ENCODE data around the gene ATF7. TPM values are rescaled to one million over a fixed set of nuclear protein-coding genes. Genes with fewer than 3 reads are reported as not detected.

The ATF7 gene
- total RNA-seq, 1 donor from 2014 or later, result 12.7 TPM

DNA sequence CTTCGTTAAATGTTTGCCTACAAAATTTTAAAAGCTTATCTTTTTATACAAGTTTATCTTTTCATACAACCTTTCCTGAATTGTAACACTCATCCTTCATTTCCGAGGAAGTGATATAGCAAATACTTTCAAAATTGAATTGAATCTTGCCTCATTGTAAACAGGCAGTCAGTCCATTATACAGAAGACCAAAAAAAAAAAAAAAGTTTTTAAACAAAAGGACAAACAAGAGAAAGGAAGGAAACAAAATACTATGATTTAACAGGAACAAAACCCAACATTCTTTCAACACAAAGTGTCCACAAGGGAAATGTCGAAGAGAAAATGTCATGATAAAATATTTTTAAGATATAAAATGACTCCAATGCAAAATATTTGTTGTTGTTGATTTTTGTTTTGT is 8.5 kb downstream of the ATF7 start:
- Histone ChIP-seq H3K9me3 (ENCODE audit: low read depth) (no peaks in the 10 kb centered on the region), H3F3A (ENCODE audit: low read depth) (peaks cover 11% of the 10 kb centered on the region), H4K20me1 (ENCODE audit: low read depth) (no peaks in the 10 kb centered on the region), H3K9ac (no peak overlapping the region), H3K4me2 (no peak overlapping the region), H3K27ac (no peak overlapping the region), H3K79me2 (ENCODE audit: low read depth) (peaks cover 84% of the 10 kb centered on the region), H3K27me3 (no peaks in the 10 kb centered on the region), H3K36me3 (no peaks in the 10 kb centered on the region), H3K4me1 (no peaks in the 10 kb centered on the region), H2AFZ (replicated peaks) (no peak overlapping the region), H3K4me3 (no peak overlapping the region)
- Mint-ChIP-seq H3K27me3 (ENCODE audit: insufficient read depth, low read depth) (no peaks in the 10 kb centered on the region), H3K4me1 (no peaks in the 10 kb centered on the region), H3K9me3 (no peaks in the 10 kb centered on the region), H3K4me3 (no peak overlapping the region), H3K36me3 (peaks cover 7% of the 10 kb centered on the region), H3K27ac (no peak overlapping the region)
- no peak for DNase-seq (ENCODE audit: low spot score)
- TF ChIP-seq EZH2phosphoT487 (IDR thresholded peaks at IDR 0.05) (no peak), EZH2 (IDR thresholded peaks at IDR 0.05) (no peak)
- TF ChIP-seq, protein P1, sequence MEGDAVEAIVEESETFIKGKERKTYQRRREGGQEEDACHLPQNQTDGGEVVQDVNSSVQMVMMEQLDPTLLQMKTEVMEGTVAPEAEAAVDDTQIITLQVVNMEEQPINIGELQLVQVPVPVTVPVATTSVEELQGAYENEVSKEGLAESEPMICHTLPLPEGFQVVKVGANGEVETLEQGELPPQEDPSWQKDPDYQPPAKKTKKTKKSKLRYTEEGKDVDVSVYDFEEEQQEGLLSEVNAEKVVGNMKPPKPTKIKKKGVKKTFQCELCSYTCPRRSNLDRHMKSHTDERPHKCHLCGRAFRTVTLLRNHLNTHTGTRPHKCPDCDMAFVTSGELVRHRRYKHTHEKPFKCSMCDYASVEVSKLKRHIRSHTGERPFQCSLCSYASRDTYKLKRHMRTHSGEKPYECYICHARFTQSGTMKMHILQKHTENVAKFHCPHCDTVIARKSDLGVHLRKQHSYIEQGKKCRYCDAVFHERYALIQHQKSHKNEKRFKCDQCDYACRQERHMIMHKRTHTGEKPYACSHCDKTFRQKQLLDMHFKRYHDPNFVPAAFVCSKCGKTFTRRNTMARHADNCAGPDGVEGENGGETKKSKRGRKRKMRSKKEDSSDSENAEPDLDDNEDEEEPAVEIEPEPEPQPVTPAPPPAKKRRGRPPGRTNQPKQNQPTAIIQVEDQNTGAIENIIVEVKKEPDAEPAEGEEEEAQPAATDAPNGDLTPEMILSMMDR (IDR thresholded peaks at IDR 0.05), result no peak

GRCh38 chr12:53616950-53617349 is 9.2 kb downstream of the ATF7 start:
- H4K20me1 ChIP-seq (ENCODE audit: low read depth), result no peaks in the 10 kb centered on the region
- no peak overlapping the region for H2AFZ ChIP-seq (replicated peaks)
- no peaks in the 10 kb centered on the region for H3K9me3 Mint-ChIP-seq
- no peak for TF ChIP-seq EZH2phosphoT487 (IDR thresholded peaks at IDR 0.05)
- no peak for TF ChIP-seq EZH2 (IDR thresholded peaks at IDR 0.05)
- TF ChIP-seq, protein P1 (IDR thresholded peaks at IDR 0.05), result no peak
- no peak overlapping the region for H3K27ac ChIP-seq
- H3K4me3 ChIP-seq, result no peak overlapping the region
- H3K79me2 ChIP-seq (ENCODE audit: low read depth), result peaks cover 83% of the 10 kb centered on the region
- H3K27me3 Mint-ChIP-seq (ENCODE audit: insufficient read depth, low read depth), result no peaks in the 10 kb centered on the region
- no peaks in the 10 kb centered on the region for H3K27me3 ChIP-seq
- no peak overlapping the region for H3K27ac Mint-ChIP-seq
- H3K4me1 Mint-ChIP-seq, result no peaks in the 10 kb centered on the region
- H3K4me2 ChIP-seq, result no peak overlapping the region
- H3K9ac ChIP-seq, result no peak overlapping the region
- H3K36me3 Mint-ChIP-seq, result peaks cover 7% of the 10 kb centered on the region
- no peaks in the 10 kb centered on the region for H3K4me1 ChIP-seq
- no peaks in the 10 kb centered on the region for H3K36me3 ChIP-seq
- H3F3A ChIP-seq (ENCODE audit: low read depth), result peaks cover 11% of the 10 kb centered on the region
- DNase-seq (ENCODE audit: low spot score), result no peak
- H3K4me3 Mint-ChIP-seq, result no peak overlapping the region
- H3K9me3 ChIP-seq (ENCODE audit: low read depth), result no peaks in the 10 kb centered on the region

DNA sequence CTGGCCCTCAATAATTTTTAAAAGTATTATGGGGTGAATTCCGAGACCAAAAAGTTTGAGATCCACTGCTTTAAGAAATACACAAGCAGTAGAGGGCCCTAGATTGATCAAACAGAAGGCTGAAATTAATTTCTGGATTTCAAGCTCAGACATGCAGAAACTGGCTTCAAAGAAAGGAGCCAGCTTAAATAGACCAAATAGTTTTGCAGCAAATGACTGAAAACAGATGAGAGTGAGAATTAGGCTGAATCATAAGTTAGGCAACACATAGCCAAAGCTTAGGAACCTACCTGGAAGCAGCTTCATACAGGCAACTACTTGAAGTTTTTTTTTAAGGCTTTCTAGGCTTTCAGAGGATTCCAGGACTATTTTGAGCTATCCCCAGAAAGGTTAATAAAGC is 12.4 kb downstream of the ATF7 start:
- H3K27ac ChIP-seq, result no peak overlapping the region
- TF ChIP-seq EZH2phosphoT487 (IDR thresholded peaks at IDR 0.05) (no peak), EZH2 (IDR thresholded peaks at IDR 0.05) (no peak)
- TF ChIP-seq, protein P1 (IDR thresholded peaks at IDR 0.05), result no peak
- no peak overlapping the region for H3K27ac Mint-ChIP-seq
- no peak overlapping the region for H2AFZ ChIP-seq (replicated peaks)
- H3K4me2 ChIP-seq, result no peak overlapping the region
- peaks cover 8% of the 10 kb centered on the region for H3F3A ChIP-seq (ENCODE audit: low read depth)
- no peaks in the 10 kb centered on the region for H4K20me1 ChIP-seq (ENCODE audit: low read depth)
- H3K4me3 ChIP-seq, result no peak overlapping the region
- no peaks in the 10 kb centered on the region for H3K36me3 ChIP-seq
- no peak for DNase-seq (ENCODE audit: low spot score)
- no peaks in the 10 kb centered on the region for H3K9me3 ChIP-seq (ENCODE audit: low read depth)
- H3K9me3 Mint-ChIP-seq, result no peaks in the 10 kb centered on the region
- H3K79me2 ChIP-seq (ENCODE audit: low read depth), result peaks cover 63% of the 10 kb centered on the region
- no peaks in the 10 kb centered on the region for H3K27me3 ChIP-seq
- H3K4me1 Mint-ChIP-seq, result no peaks in the 10 kb centered on the region
- H3K9ac ChIP-seq, result no peak overlapping the region
- H3K36me3 Mint-ChIP-seq, result peaks cover 2% of the 10 kb centered on the region
- H3K4me3 Mint-ChIP-seq, result no peak overlapping the region
- no peaks in the 10 kb centered on the region for H3K27me3 Mint-ChIP-seq (ENCODE audit: insufficient read depth, low read depth)
- H3K4me1 ChIP-seq, result no peaks in the 10 kb centered on the region

Data from neural progenitor cell (in vitro differentiated cells).